Thoracic aorta (tissue), 2 donors: ENCODE data around the gene FGG. TPM values are rescaled to one million over a fixed set of nuclear protein-coding genes. Genes with fewer than 3 reads are reported as not detected.

Experiments used
- total RNA-seq, 2 donors: library from RNA; depleted of rRNA; stranded (reverse); fragments of >200 nt; gene quantifications; one replicate each; pipeline versions ENCODE4 v1.1.0 to v1.2.3, GENCODE V29; 2016

Gene FGG
- total RNA-seq, 2 donors from 2014 or later = not detected

Other genes starting within 250 kb of the FGG start
- under 1 TPM in 1 of 2 donors, not detected in 1; 0.35 TPM for gene DCHS2, start 120.9 kb downstream of the FGG start, total RNA-seq
- gene PLRG1, start 62.3 kb downstream of the FGG start, total RNA-seq = 10 to 100 TPM; 18.4 to 42.5 TPM
- not detected for gene FGB, start 49.6 kb downstream of the FGG start, total RNA-seq
- gene FGA, start 21.9 kb downstream of the FGG start, total RNA-seq = not detected
- not detected for gene LRAT, start 131.3 kb upstream of the FGG start, total RNA-seq
- not detected for gene RBM46, start 168.6 kb upstream of the FGG start, total RNA-seq